Panc1 (cell line): ENCODE data around the gene TRIM3. TPM values are rescaled to one million over a fixed set of nuclear protein-coding genes. Genes with fewer than 3 reads are reported as not detected.
A peak's percentile ranks its signal among the peaks of the same experiment; 100 is the strongest.

ENCODE experiments used
- ATAC-seq: fragments of 200-7000 bp; cut with Tn5 transposase; 2 replicates; pipeline ENCODE4 v1.9.1; 2020; ENCODE audit warnings: mild to moderate bottlenecking, moderate library complexity
- BruUV-seq: library from RNA; stranded (reverse); fragments of 400-500 nt; replicated peaks from 2 replicates; lab custom pipeline; 2021; lab: Mats Ljungman, UMichigan
- CTCF ChIA-PET: fragments of 300-600 bp; sonication (Branson Sonifier 250); formaldehyde crosslinking; loops from one replicate; lab custom pipeline; 2022; ENCODE audit warnings: antibody characterized with exemption; lab: Charles Lee
- POLR2A ChIA-PET: fragments of 300-600 bp; sonication (Branson Sonifier 250); formaldehyde crosslinking; loops from one replicate; lab custom pipeline; 2022; ENCODE audit warnings: antibody characterized with exemption; lab: Charles Lee
- DNase-seq: peaks from one replicate; pipeline ENCODE4 v3.0.0-alpha.2; 2010; ENCODE audit warnings: low read depth, low spot score
- H3K27ac ChIP-seq: 2 replicates; pipeline ENCODE4 v1.5.1; 2011; ENCODE audit warnings: mild to moderate bottlenecking, low read length, inconsistent platforms
- H3K27me3 ChIP-seq: fragments of 200-500 bp; sonication (Bioruptor generic); 2 replicates; pipeline ENCODE4 v1.6.0; 2014; ENCODE audit warnings: low read length, inconsistent platforms; ENCODE audit not compliant: control insufficient read depth, insufficient read depth
- H3K36me3 ChIP-seq: fragments of 200-500 bp; sonication (Bioruptor generic); 2 replicates; pipeline ENCODE4 v1.5.1; 2014; ENCODE audit warnings: inconsistent platforms, mild to moderate bottlenecking, low read length, moderate library complexity; ENCODE audit not compliant: control insufficient read depth, insufficient read depth
- H3K4me1 ChIP-seq: 2 replicates; pipeline ENCODE4 v1.5.1; 2011; ENCODE audit warnings: inconsistent platforms, mild to moderate bottlenecking, low read length, moderate library complexity; ENCODE audit not compliant: control insufficient read depth, insufficient read depth
- H3K4me3 ChIP-seq, 2 experiments: 2 replicates each; pipeline ENCODE4 v1.5.1; 2011 to 2012; ENCODE audit warnings: low read depth in 2 of 2, low read length in 2 of 2, mild to moderate bottlenecking in 2 of 2, inconsistent platforms in 1 of 2, moderate library complexity in 1 of 2
- H3K9me3 ChIP-seq: fragments of 200-500 bp; sonication (Bioruptor generic); 2 replicates; pipeline ENCODE4 v1.5.1; 2014; ENCODE audit warnings: low read depth, mild to moderate bottlenecking, inconsistent platforms, low read length, moderate library complexity; ENCODE audit not compliant: control insufficient read depth, insufficient read depth
- POLR2AphosphoS5 ChIP-seq: IDR thresholded peaks from 2 replicates; pipeline ENCODE4 v1.6.1; 2012; ENCODE audit warnings: mild to moderate bottlenecking, low read depth, low read length, moderate library complexity
- SIN3A ChIP-seq: IDR thresholded peaks from 2 replicates; pipeline ENCODE4 v1.6.1; 2012; ENCODE audit warnings: low read depth, mild to moderate bottlenecking, low read length, moderate library complexity, borderline replicate concordance; ENCODE audit not compliant: insufficient read depth
- TCF7L2 ChIP-seq: IDR thresholded peaks from 2 replicates; pipeline ENCODE4 v1.6.1; 2011; ENCODE audit warnings: mild to moderate bottlenecking, low read depth, low read length, inconsistent platforms
- in situ Hi-C: cut with HindIII; loops from 2 replicates; pipeline ENCODE4 v1.10.0; 2016; ENCODE audit warnings: low sequenced_read_pairs, low pct_unique_long_range_greater_than_20kb
- intact Hi-C: fragments of 100-400 bp; cut with micrococcal nuclease; formaldehyde crosslinking; loops from one replicate; pipeline ENCODE4 v1.10.0; 2022; ENCODE audit not compliant: unreplicated experiment
- total RNA-seq: library from RNA; stranded (reverse); gene quantifications from one replicate; pipeline ENCODE4 v1.2.1, GENCODE V29; 2021; ENCODE audit not compliant: unreplicated experiment
- TF ChIP-seq, protein P1 (sequence below), 2 experiments: IDR thresholded peaks; 2 replicates each; pipeline ENCODE4 v1.6.1; 2011 to 2012; ENCODE audit warnings: low read depth in 2 of 2, control low read depth in 1 of 2, low read length in 1 of 2, mild to moderate bottlenecking in 1 of 2, moderate library complexity in 1 of 2; ENCODE audit not compliant: insufficient read depth in 1 of 2
- TF ChIP-seq, protein P2 (sequence below): fragments of 450-650 bp; IDR thresholded peaks from 2 replicates; pipeline ENCODE4 v1.5.1; 2017; ENCODE audit warnings: mild to moderate bottlenecking

The TRIM3 gene
- total RNA-seq, 1 experiment from 2014 or later: 35.4 TPM

DNA sequence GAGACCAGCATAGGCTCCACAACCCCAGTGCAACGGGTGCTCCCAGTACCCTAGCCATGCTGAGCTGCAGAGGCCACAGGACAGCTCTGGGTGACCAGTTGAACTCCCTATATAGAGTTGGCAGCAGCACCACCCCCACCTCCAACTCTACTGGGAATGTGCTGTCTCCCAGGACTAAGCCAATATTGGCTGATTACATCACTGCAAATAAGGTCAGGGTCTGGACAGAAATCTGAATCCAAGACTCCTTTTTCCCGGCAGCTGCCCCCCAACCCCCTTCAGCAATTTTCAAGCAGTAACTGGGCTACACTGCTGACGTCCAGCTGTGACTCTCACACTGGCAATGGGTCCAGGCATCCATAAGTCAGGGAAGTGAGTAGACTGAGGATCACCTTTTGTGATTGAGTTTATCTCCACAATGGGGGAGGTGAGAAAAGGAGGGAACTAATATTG, 32.8 kb downstream of the TRIM3 start, which contains the start of gene HPX:
Gene HPX, minus strand, starts transcription at position 82 of the 453 bp plus-strand sequence. Its CDS starts 24 bp downstream, at position 58.
- in situ Hi-C loops: no loop called here
- DNase-seq: no peak
- ChIA-PET POLR2A (no interaction called here), CTCF (interaction anchor here (1.5 kb wide), 1 partner anchor 62 kb away, joined by 5 read pairs; no protein-coding TSS in a partner anchor)
- no TSS peak for BruUV-seq
- H3K27me3 ChIP-seq: no peaks in the 10 kb centered on the region
- no peaks in the 10 kb centered on the region for H3K9me3 ChIP-seq
- intact Hi-C loops: loop anchor here (5.0 kb wide), 1 partner anchor 66 kb away; no protein-coding TSS in a partner anchor
- no peaks in the 10 kb centered on the region for H3K4me1 ChIP-seq
- no peaks in the 10 kb centered on the region for H3K36me3 ChIP-seq
- ATAC-seq: no peak; the same call in 1 of the 2 replicates
- H3K4me3 ChIP-seq: no peak within 1 kb of the TSS
- H3K27ac ChIP-seq: no peak within 1 kb of the TSS
- TF ChIP-seq, protein P1, sequence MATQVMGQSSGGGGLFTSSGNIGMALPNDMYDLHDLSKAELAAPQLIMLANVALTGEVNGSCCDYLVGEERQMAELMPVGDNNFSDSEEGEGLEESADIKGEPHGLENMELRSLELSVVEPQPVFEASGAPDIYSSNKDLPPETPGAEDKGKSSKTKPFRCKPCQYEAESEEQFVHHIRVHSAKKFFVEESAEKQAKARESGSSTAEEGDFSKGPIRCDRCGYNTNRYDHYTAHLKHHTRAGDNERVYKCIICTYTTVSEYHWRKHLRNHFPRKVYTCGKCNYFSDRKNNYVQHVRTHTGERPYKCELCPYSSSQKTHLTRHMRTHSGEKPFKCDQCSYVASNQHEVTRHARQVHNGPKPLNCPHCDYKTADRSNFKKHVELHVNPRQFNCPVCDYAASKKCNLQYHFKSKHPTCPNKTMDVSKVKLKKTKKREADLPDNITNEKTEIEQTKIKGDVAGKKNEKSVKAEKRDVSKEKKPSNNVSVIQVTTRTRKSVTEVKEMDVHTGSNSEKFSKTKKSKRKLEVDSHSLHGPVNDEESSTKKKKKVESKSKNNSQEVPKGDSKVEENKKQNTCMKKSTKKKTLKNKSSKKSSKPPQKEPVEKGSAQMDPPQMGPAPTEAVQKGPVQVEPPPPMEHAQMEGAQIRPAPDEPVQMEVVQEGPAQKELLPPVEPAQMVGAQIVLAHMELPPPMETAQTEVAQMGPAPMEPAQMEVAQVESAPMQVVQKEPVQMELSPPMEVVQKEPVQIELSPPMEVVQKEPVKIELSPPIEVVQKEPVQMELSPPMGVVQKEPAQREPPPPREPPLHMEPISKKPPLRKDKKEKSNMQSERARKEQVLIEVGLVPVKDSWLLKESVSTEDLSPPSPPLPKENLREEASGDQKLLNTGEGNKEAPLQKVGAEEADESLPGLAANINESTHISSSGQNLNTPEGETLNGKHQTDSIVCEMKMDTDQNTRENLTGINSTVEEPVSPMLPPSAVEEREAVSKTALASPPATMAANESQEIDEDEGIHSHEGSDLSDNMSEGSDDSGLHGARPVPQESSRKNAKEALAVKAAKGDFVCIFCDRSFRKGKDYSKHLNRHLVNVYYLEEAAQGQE (IDR thresholded peaks at IDR 0.05; ENCODE audit: insufficient read depth in 1 of 2, low read depth in 2 of 2, low read length in 1 of 2): no peak
- TF ChIP-seq TCF7L2: no peak
- TF ChIP-seq POLR2AphosphoS5: no peak
- TF ChIP-seq, protein P2, sequence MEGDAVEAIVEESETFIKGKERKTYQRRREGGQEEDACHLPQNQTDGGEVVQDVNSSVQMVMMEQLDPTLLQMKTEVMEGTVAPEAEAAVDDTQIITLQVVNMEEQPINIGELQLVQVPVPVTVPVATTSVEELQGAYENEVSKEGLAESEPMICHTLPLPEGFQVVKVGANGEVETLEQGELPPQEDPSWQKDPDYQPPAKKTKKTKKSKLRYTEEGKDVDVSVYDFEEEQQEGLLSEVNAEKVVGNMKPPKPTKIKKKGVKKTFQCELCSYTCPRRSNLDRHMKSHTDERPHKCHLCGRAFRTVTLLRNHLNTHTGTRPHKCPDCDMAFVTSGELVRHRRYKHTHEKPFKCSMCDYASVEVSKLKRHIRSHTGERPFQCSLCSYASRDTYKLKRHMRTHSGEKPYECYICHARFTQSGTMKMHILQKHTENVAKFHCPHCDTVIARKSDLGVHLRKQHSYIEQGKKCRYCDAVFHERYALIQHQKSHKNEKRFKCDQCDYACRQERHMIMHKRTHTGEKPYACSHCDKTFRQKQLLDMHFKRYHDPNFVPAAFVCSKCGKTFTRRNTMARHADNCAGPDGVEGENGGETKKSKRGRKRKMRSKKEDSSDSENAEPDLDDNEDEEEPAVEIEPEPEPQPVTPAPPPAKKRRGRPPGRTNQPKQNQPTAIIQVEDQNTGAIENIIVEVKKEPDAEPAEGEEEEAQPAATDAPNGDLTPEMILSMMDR: no peak
- TF ChIP-seq SIN3A: no peak

DNA sequence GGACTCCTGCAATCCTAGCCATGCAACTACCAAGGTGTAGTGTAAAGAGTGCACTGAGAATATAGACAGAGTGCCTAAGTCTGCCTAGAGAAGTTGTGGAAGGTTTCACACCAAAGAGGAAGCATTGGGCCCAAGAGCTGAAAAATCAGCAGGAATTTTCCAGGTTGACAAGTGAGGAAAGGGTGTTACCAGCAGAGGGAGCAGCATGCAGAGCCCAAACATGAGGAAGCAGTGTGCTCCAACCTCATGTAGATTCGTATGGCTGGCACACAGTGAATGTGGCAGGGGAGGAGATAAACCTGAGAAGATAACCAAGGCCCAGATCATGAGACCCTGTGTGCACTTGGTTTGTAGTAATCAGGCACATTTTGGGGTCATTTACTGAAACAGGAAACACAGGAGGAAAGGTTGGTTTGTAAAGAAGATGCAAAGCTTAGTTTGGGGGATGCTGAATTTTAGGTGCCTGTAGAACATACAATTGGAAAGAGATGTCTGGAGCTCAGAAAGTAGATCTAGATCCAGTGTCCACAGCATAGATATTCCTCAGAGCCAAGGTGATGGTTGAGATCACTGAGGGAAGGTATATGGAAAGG, 34.7 kb downstream of the TRIM3 start:
- in situ Hi-C loops: no loop called here
- ChIA-PET CTCF (interaction anchor here (0.6 to 1.5 kb wide), 4 partner anchors 15 to 576 kb away, joined by 3 to 7 read pairs (median 4); no protein-coding TSS in a partner anchor), POLR2A (interaction anchor here (0.6 kb wide), 1 partner anchor 47 kb away, joined by 9 read pairs; no protein-coding TSS in a partner anchor)
- no TSS peak for BruUV-seq
- Histone ChIP-seq H3K27ac (no peak overlapping the region), H3K4me1 (no peaks in the 10 kb centered on the region), H3K36me3 (no peaks in the 10 kb centered on the region), H3K9me3 (no peaks in the 10 kb centered on the region), H3K27me3 (no peaks in the 10 kb centered on the region), H3K4me3 (no peak overlapping the region)
- intact Hi-C loops: no loop called here
- peak; percentile 41 for DNase-seq
- TF ChIP-seq, protein P2: peak; percentile 85
- no peak for TF ChIP-seq POLR2AphosphoS5
- peak; percentile 65 for ATAC-seq
